ENCODE measurements around the gene NHP2. TPM values are rescaled to one million over a fixed set of nuclear protein-coding genes. Genes with fewer than 3 reads are reported as not detected.

NHP2 gene
- total and polyA plus RNA-seq, 9 of the 15 experiments (the other 6 are each of a cell fraction or from before 2014, with no cell fraction given) = 52.8 to 622 (median 144) TPM

- DNase-seq (ENCODE audit: extremely low read depth in 1 of 4, low spot score in 3 of 4) (no peak), ATAC-seq (no peak), FAIRE-seq (no peak)
- ChIA-PET POLR2A (interaction anchor here (0.6 to 1.2 kb wide), 8 partner anchors 13 to 668 kb away, joined by 3 to 5 read pairs (median 4); no protein-coding TSS in a partner anchor), CTCF (ENCODE audit: low intra/inter-chr PET ratio) (no interaction called here)
- peaks cover 29 to 78% of the 10 kb centered on the region in 2 experiments for H3K4me1 ChIP-seq (replicated peaks in 1 of 2; ENCODE audit: control insufficient read depth in 2 of 2, insufficient read depth in 2 of 2, low read length in 2 of 2)
- no peak overlapping the region for H3K27ac ChIP-seq (ENCODE audit: extremely low read depth, low read depth, low read length)
- H2AFZ ChIP-seq (ENCODE audit: low read depth, low read length) = no peak overlapping the region
- no peak overlapping the region for H3K4me3 ChIP-seq
- peaks cover 4% of the 10 kb centered on the region for H3K9me1 ChIP-seq (ENCODE audit: control insufficient read depth, insufficient read depth, low read length)
- no peak overlapping the region for H3K4me2 ChIP-seq (ENCODE audit: insufficient read depth, low read length)
- H3K79me2 ChIP-seq (ENCODE audit: control insufficient read depth, insufficient read depth, low read length) = 0 out of 3 replicates have a peak, but pooled peaks cover 2% of the 10 kb centered on the region
- intact Hi-C loops (cut with micrococcal nuclease) (no loop called here), in situ Hi-C loops (cut with MboI) (no loop called here)
- peaks cover 31% of the 10 kb centered on the region; the same call in 2 of the 3 replicates for H3K36me3 ChIP-seq (ENCODE audit: control insufficient read depth, insufficient read depth, low read length)
- peak overlapping the region in 1 of 2 experiments; percentile 7; a peak in 2 of 4 replicates for H3K9ac ChIP-seq (ENCODE audit: insufficient read depth in 1 of 2, low read depth in 2 of 2, low read length in 2 of 2)
- no TSS peak for BruUV-seq (replicated peaks)
- TF ChIP-seq RFX5 (IDR thresholded peaks at IDR 0.05; ENCODE audit: low read depth, low read length) (no peak), RHOXF2B (CRISPR knock-in tag; conservative IDR thresholded peaks at IDR 0.05) (no peak), SUPT5H (IDR thresholded peaks at IDR 0.05) (no peak), RBFOX2 (IDR thresholded peaks at IDR 0.05; ENCODE audit: low read depth, low read length) (0 out of 2 replicates have a peak, but pooled peaks have one; percentile 10), SREBF2 (CRISPR knock-in tag; IDR thresholded peaks at IDR 0.05) (no peak), RREB1 (CRISPR knock-in tag; IDR thresholded peaks at IDR 0.05) (no peak), HDGF (IDR thresholded peaks at IDR 0.05) (no peak), HNRNPL (IDR thresholded peaks at IDR 0.05; ENCODE audit: low read depth, low read length) (no peak), PBX2 (CRISPR knock-in tag; IDR thresholded peaks at IDR 0.05; ENCODE audit: low read depth) (no peak), PBX2 (tag; conservative IDR thresholded peaks at IDR 0.05; ENCODE audit: low read depth) (no peak), POLR2G (IDR thresholded peaks at IDR 0.05; ENCODE audit: low read depth, low read length) (peak; percentile 17; the same call in 1 of the 2 replicates)
- 94% methylated on average over 11 of the region's 13 CpGs for WGBS (ENCODE audit: insufficient coverage, low coverage, missing lambda C conversion rate)
- no peaks in the 10 kb centered on the region for H3K9me3 ChIP-seq (replicated peaks; ENCODE audit: control insufficient read depth, insufficient read depth, low read depth, low read length)
- H3K27me3 ChIP-seq (ENCODE audit: control insufficient read depth in 2 of 2, insufficient read depth in 2 of 2, low read length in 2 of 2) = no peaks in the 10 kb centered on the region
- H4K20me1 ChIP-seq (replicated peaks; ENCODE audit: control insufficient read depth, insufficient read depth, low read length) = no peaks in the 10 kb centered on the region; the same call in 1 of the 2 replicates
These were observed 30.4 kb downstream of the NHP2 start for GRCh38 chr5:178123094-178123965.

All from K562 (cell line).